ENCODE data around the gene FSTL5. TPM values are rescaled to one million over a fixed set of nuclear protein-coding genes. Genes with fewer than 3 reads are reported as not detected.

Gene FSTL5
- total RNA-seq, 4 donors from 2014 or later: not detected

- no peaks in the 10 kb centered on the region for H3K4me1 ChIP-seq
- no peak for TF ChIP-seq CTCF (IDR thresholded peaks at IDR 0.05 in 4 of 5, conservative IDR thresholded peaks at IDR 0.05 in 1 of 5)
- no peak for TF ChIP-seq POLR2A (IDR thresholded peaks at IDR 0.05)
- H3K4me3 ChIP-seq: no peak overlapping the region
- no peak for DNase-seq
- in situ Hi-C loops (cut with MboI; ENCODE audit: low sequenced_read_pairs in 4 of 4) (no loop called here), intact Hi-C loops (cut with DNase I; ENCODE audit: low total_unique reads) (no loop called here)
- no peaks in the 10 kb centered on the region for H3K27me3 ChIP-seq
- no peaks in the 10 kb centered on the region for H3K36me3 ChIP-seq
- H3K9me3 ChIP-seq: no peaks in the 10 kb centered on the region
- H3K27ac ChIP-seq: no peak overlapping the region
- ATAC-seq: no peak
Measured at GRCh38 chr4:161663844-161664243, 500.0 kb downstream of the FSTL5 start.

GRCh38 chr4:161658676-161659075, 505.1 kb downstream of the FSTL5 start:
- H3K27ac ChIP-seq: no peak overlapping the region
- in situ Hi-C loops (cut with MboI; ENCODE audit: low sequenced_read_pairs in 4 of 4): no loop called here
- ATAC-seq: no peak
- no peaks in the 10 kb centered on the region for H3K36me3 ChIP-seq
- TF ChIP-seq CTCF (IDR thresholded peaks at IDR 0.05 in 4 of 5, conservative IDR thresholded peaks at IDR 0.05 in 1 of 5): no peak
- no peak for TF ChIP-seq POLR2A (IDR thresholded peaks at IDR 0.05)
- no peaks in the 10 kb centered on the region for H3K9me3 ChIP-seq
- H3K4me1 ChIP-seq: no peaks in the 10 kb centered on the region
- no peaks in the 10 kb centered on the region for H3K27me3 ChIP-seq
- no peak overlapping the region for H3K4me3 ChIP-seq
- intact Hi-C loops (cut with DNase I; ENCODE audit: low total_unique reads): no loop called here
- DNase-seq: no peak

DNA sequence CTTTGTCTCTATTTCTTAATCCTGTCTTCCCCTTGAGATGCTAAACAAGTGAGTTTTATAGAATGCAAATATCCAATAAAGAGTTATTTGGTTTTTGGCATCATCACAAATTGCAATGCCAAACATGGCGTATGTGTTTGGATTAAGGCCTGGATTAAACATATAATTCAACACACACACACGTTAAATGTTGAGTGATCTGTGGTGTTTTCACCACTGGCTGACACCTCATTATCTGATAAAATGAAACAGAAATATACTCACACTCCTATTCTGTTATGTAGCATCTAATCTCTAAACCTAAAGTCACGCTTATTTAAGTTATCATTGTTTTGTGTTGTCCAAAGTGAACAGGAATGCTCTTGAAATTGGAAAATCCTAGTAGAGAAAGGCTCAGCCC, 506.2 kb downstream of the FSTL5 start:
- DNase-seq (no peak), ATAC-seq (no peak)
- H3K4me1 ChIP-seq: no peaks in the 10 kb centered on the region
- no peaks in the 10 kb centered on the region for H3K27me3 ChIP-seq
- TF ChIP-seq CTCF (IDR thresholded peaks at IDR 0.05 in 4 of 5, conservative IDR thresholded peaks at IDR 0.05 in 1 of 5) (no peak), POLR2A (IDR thresholded peaks at IDR 0.05) (no peak)
- intact Hi-C loops (cut with DNase I; ENCODE audit: low total_unique reads) (no loop called here), in situ Hi-C loops (cut with MboI; ENCODE audit: low sequenced_read_pairs in 4 of 4) (no loop called here)
- no peak overlapping the region for H3K4me3 ChIP-seq
- no peak overlapping the region for H3K27ac ChIP-seq
- H3K9me3 ChIP-seq: no peaks in the 10 kb centered on the region
- H3K36me3 ChIP-seq: no peaks in the 10 kb centered on the region

- H3K9me3 ChIP-seq: no peaks in the 10 kb centered on the region
- H3K4me3 ChIP-seq: no peak overlapping the region
- intact Hi-C loops (cut with DNase I; ENCODE audit: low total_unique reads): no loop called here
- H3K4me1 ChIP-seq: no peaks in the 10 kb centered on the region
- ATAC-seq (no peak), DNase-seq (no peak)
- in situ Hi-C loops (cut with MboI; ENCODE audit: low sequenced_read_pairs in 4 of 4): no loop called here
- H3K27ac ChIP-seq: no peak overlapping the region
- no peaks in the 10 kb centered on the region for H3K36me3 ChIP-seq
- H3K27me3 ChIP-seq: no peaks in the 10 kb centered on the region
- TF ChIP-seq CTCF (IDR thresholded peaks at IDR 0.05 in 4 of 5, conservative IDR thresholded peaks at IDR 0.05 in 1 of 5) (no peak), POLR2A (IDR thresholded peaks at IDR 0.05) (no peak)
Measured at GRCh38 chr4:161656594-161656993, 507.2 kb downstream of the FSTL5 start.

GRCh38 chr4:161655148-161655547, 508.7 kb downstream of the FSTL5 start:
- Histone ChIP-seq H3K27ac (no peak overlapping the region), H3K27me3 (no peaks in the 10 kb centered on the region), H3K9me3 (no peaks in the 10 kb centered on the region), H3K4me3 (no peak overlapping the region), H3K4me1 (no peaks in the 10 kb centered on the region), H3K36me3 (no peaks in the 10 kb centered on the region)
- intact Hi-C loops (cut with DNase I; ENCODE audit: low total_unique reads) (no loop called here), in situ Hi-C loops (cut with MboI; ENCODE audit: low sequenced_read_pairs in 4 of 4) (no loop called here)
- DNase-seq (no peak), ATAC-seq (no peak)
- no peak for TF ChIP-seq POLR2A (IDR thresholded peaks at IDR 0.05)
- TF ChIP-seq CTCF (IDR thresholded peaks at IDR 0.05 in 4 of 5, conservative IDR thresholded peaks at IDR 0.05 in 1 of 5): no peak
